ENCODE results near the gene UBE3B. TPM values are rescaled to one million over a fixed set of nuclear protein-coding genes. Genes with fewer than 3 reads are reported as not detected.
"Not testable (repeated sequence)": the region's sequence is repeated elsewhere in the genome, so short reads cannot be mapped to it uniquely, and the experiment has no call there.

UBE3B gene
- total and polyA plus RNA-seq, 2 donors, result 22.7 to 40.1 TPM

- not testable (repeated sequence) for H3K36me3 ChIP-seq (ENCODE audit: insufficient read depth); H3K27ac ChIP-seq (ENCODE audit: low read depth); H3K4me1 ChIP-seq (ENCODE audit: insufficient read depth); DNase-seq (ENCODE audit: extremely low spot score); H3K4me3 ChIP-seq (ENCODE audit: low read depth, low read length)
- WGBS, result 89% methylated on average over 16 of the region's 16 CpGs
These were observed 3.7 kb upstream of the UBE3B start for GRCh38 chr12:109473526-109474270.

GRCh38 chr12:109475121-109475520, 2.3 kb upstream of the UBE3B start:
- H3K4me1 ChIP-seq (ENCODE audit: insufficient read depth), result peaks cover 4% of the 10 kb centered on the region
- H3K4me3 ChIP-seq (ENCODE audit: low read depth, low read length), result no peak overlapping the region
- DNase-seq (ENCODE audit: extremely low spot score), result no peak
- 87% methylated on average over 7 of the region's 7 CpGs for WGBS
- no peak overlapping the region for H3K27ac ChIP-seq (ENCODE audit: low read depth)
- no peaks in the 10 kb centered on the region for H3K36me3 ChIP-seq (ENCODE audit: insufficient read depth)

GRCh38 chr12:109475993-109476806, 1.2 kb upstream of the UBE3B start:
- Histone ChIP-seq H3K4me1 (ENCODE audit: insufficient read depth) (peaks cover 4% of the 10 kb centered on the region), H3K36me3 (ENCODE audit: insufficient read depth) (no peaks in the 10 kb centered on the region), H3K27ac (ENCODE audit: low read depth) (peak overlapping the region; percentile 3), H3K4me3 (ENCODE audit: low read depth, low read length) (peak overlapping the region; percentile 96)
- 13% methylated on average over 19 of the region's 19 CpGs for WGBS
- no peak for DNase-seq (ENCODE audit: extremely low spot score)

- peak overlapping the region; percentile 3 for H3K27ac ChIP-seq (ENCODE audit: low read depth)
- H3K4me1 ChIP-seq (ENCODE audit: insufficient read depth), result peaks cover 4% of the 10 kb centered on the region
- peak overlapping the region; percentile 96 for H3K4me3 ChIP-seq (ENCODE audit: low read depth, low read length)
- no peak for DNase-seq (ENCODE audit: extremely low spot score)
- no peaks in the 10 kb centered on the region for H3K36me3 ChIP-seq (ENCODE audit: insufficient read depth)
- under 1% methylated on average over 11 of the region's 11 CpGs for WGBS
These were observed 638 bp upstream of the UBE3B start for GRCh38 chr12:109476807-109477184.

GRCh38 chr12:109477963-109478315, 505 bp downstream of the UBE3B start:
- Histone ChIP-seq H3K36me3 (ENCODE audit: insufficient read depth) (no peaks in the 10 kb centered on the region), H3K4me1 (ENCODE audit: insufficient read depth) (peaks cover 4% of the 10 kb centered on the region), H3K4me3 (ENCODE audit: low read depth, low read length) (peak overlapping the region; percentile 96), H3K27ac (ENCODE audit: low read depth) (no peak overlapping the region)
- no peak for DNase-seq (ENCODE audit: extremely low spot score)
- WGBS, result 6% methylated on average over 9 of the region's 9 CpGs

GRCh38 chr12:109479761-109480160, 2.3 kb downstream of the UBE3B start:
- Histone ChIP-seq H3K36me3 (ENCODE audit: insufficient read depth) (peaks cover 2% of the 10 kb centered on the region), H3K4me1 (ENCODE audit: insufficient read depth) (peaks cover 3% of the 10 kb centered on the region), H3K4me3 (ENCODE audit: low read depth, low read length) (no peak overlapping the region), H3K27ac (ENCODE audit: low read depth) (no peak overlapping the region)
- DNase-seq (ENCODE audit: extremely low spot score), result no peak
- 73% methylated on average over 1 of the region's 1 CpG for WGBS

GRCh38 chr12:109480356-109480755, 2.9 kb downstream of the UBE3B start:
- H3K36me3 ChIP-seq (ENCODE audit: insufficient read depth), result peaks cover 2% of the 10 kb centered on the region
- H3K27ac ChIP-seq (ENCODE audit: low read depth), result no peak overlapping the region
- H3K4me1 ChIP-seq (ENCODE audit: insufficient read depth), result peaks cover 2% of the 10 kb centered on the region
- WGBS, result 96% methylated on average over 4 of the region's 4 CpGs
- DNase-seq (ENCODE audit: extremely low spot score), result no peak
- no peak overlapping the region for H3K4me3 ChIP-seq (ENCODE audit: low read depth, low read length)

- DNase-seq (ENCODE audit: extremely low spot score), result no peak
- Histone ChIP-seq H3K27ac (ENCODE audit: low read depth) (no peak overlapping the region), H3K36me3 (ENCODE audit: insufficient read depth) (peaks cover 3% of the 10 kb centered on the region), H3K4me1 (ENCODE audit: insufficient read depth) (no peaks in the 10 kb centered on the region), H3K4me3 (ENCODE audit: low read depth, low read length) (no peak overlapping the region)
- WGBS, result 91% methylated on average over 1 of the region's 1 CpG
These were observed 4.4 kb downstream of the UBE3B start for GRCh38 chr12:109481863-109482262.

GRCh38 chr12:109482491-109482890, 5.1 kb downstream of the UBE3B start:
- no peak for DNase-seq (ENCODE audit: extremely low spot score)
- no peak overlapping the region for H3K4me3 ChIP-seq (ENCODE audit: low read depth, low read length)
- H3K36me3 ChIP-seq (ENCODE audit: insufficient read depth), result peaks cover 8% of the 10 kb centered on the region
- no peaks in the 10 kb centered on the region for H3K4me1 ChIP-seq (ENCODE audit: insufficient read depth)
- 92% methylated on average over 2 of the region's 2 CpGs for WGBS
- H3K27ac ChIP-seq (ENCODE audit: low read depth), result no peak overlapping the region

- Histone ChIP-seq H3K4me3 (ENCODE audit: low read depth, low read length) (no peak overlapping the region), H3K36me3 (ENCODE audit: insufficient read depth) (peaks cover 8% of the 10 kb centered on the region), H3K4me1 (ENCODE audit: insufficient read depth) (no peaks in the 10 kb centered on the region), H3K27ac (ENCODE audit: low read depth) (no peak overlapping the region)
- no peak for DNase-seq (ENCODE audit: extremely low spot score)
- 80% methylated on average over 2 of the region's 2 CpGs for WGBS
These were observed 5.5 kb downstream of the UBE3B start for GRCh38 chr12:109482894-109483293.

GRCh38 chr12:109483346-109483745, 5.9 kb downstream of the UBE3B start:
- no peak overlapping the region for H3K4me3 ChIP-seq (ENCODE audit: low read depth, low read length)
- no peaks in the 10 kb centered on the region for H3K4me1 ChIP-seq (ENCODE audit: insufficient read depth)
- H3K27ac ChIP-seq (ENCODE audit: low read depth), result no peak overlapping the region
- H3K36me3 ChIP-seq (ENCODE audit: insufficient read depth), result peaks cover 12% of the 10 kb centered on the region
- WGBS, result 94% methylated on average over 11 of the region's 11 CpGs
- no peak for DNase-seq (ENCODE audit: extremely low spot score)

GRCh38 chr12:109485201-109485600, 7.8 kb downstream of the UBE3B start:
- no peak for DNase-seq (ENCODE audit: extremely low spot score)
- Histone ChIP-seq H3K4me3 (ENCODE audit: low read depth, low read length) (no peak overlapping the region), H3K4me1 (ENCODE audit: insufficient read depth) (no peaks in the 10 kb centered on the region), H3K27ac (ENCODE audit: low read depth) (no peak overlapping the region), H3K36me3 (ENCODE audit: insufficient read depth) (peaks cover 24% of the 10 kb centered on the region)
- 83% methylated on average over 4 of the region's 4 CpGs for WGBS

GRCh38 chr12:109487181-109488050, 10.0 kb downstream of the UBE3B start:
- WGBS, result 96% methylated on average over 9 of the region's 9 CpGs
- peaks cover 27% of the 10 kb centered on the region for H3K36me3 ChIP-seq (ENCODE audit: insufficient read depth)

More at GRCh38 chr12:109487181-109488050, 10.0 kb downstream of the UBE3B start:
- no peak overlapping the region for H3K4me3 ChIP-seq (ENCODE audit: low read depth, low read length)
- H3K4me1 ChIP-seq (ENCODE audit: insufficient read depth), result no peaks in the 10 kb centered on the region
- DNase-seq (ENCODE audit: extremely low spot score), result no peak
- no peak overlapping the region for H3K27ac ChIP-seq (ENCODE audit: low read depth)
